Sigmoid colon (tissue), 4 donors: ENCODE measurements around the gene CRACR2A.

Source experiments
- EP300 ChIP-seq, 4 donors: sonication (generic); formaldehyde crosslinking; IDR thresholded peaks; one replicate each; pipeline ENCODE4 v1.6.1; 2017; ENCODE audit warnings: antibody characterized with exemption in 4 of 4
- TF ChIP-seq, protein P1 (sequence below), 4 experiments: fragments of 450-650 bp in 3 of 4; fragments of 200-600 bp in 1 of 4; IDR thresholded peaks; one replicate each; pipeline ENCODE4 v1.5.1; 2016 to 2019; ENCODE audit warnings: antibody characterized with exemption in 4 of 4, mild to moderate bottlenecking in 3 of 4, moderate library complexity in 2 of 4

DNA sequence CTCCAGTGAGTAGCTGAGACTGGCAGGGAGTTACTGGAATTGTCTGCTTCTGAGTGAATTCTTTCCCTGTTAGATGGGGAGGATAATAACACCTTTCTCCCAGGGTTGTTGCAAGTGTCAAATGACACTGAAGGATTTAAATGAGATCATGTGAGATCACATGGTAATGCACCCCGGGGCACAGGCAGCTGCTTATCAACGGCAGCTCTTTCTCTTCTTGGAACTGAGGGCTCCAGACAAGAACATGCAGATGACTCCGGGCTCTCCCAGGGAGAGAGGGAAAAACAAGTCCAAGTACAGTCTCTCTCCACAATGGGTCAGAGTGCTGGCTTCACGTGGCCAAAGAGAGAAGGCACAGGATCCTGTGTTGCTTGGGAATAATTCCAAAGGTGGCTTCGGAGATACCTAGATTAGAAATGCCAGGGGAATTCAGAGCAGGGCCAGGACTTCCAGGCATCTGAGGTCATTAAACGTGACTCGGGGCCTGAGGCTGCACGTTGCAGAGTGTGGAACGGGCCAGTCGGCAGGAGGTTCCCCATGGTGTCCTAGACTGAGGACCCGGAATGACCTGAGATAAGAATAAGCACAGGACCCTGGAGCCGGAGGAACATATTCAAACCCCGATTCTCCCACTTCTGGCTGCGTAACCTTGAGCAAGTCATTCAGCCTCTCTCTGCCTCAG is 152.7 kb downstream of the CRACR2A start:
- no peak for TF ChIP-seq EP300 (IDR thresholded peaks at IDR 0.05)
- TF ChIP-seq, protein P1, sequence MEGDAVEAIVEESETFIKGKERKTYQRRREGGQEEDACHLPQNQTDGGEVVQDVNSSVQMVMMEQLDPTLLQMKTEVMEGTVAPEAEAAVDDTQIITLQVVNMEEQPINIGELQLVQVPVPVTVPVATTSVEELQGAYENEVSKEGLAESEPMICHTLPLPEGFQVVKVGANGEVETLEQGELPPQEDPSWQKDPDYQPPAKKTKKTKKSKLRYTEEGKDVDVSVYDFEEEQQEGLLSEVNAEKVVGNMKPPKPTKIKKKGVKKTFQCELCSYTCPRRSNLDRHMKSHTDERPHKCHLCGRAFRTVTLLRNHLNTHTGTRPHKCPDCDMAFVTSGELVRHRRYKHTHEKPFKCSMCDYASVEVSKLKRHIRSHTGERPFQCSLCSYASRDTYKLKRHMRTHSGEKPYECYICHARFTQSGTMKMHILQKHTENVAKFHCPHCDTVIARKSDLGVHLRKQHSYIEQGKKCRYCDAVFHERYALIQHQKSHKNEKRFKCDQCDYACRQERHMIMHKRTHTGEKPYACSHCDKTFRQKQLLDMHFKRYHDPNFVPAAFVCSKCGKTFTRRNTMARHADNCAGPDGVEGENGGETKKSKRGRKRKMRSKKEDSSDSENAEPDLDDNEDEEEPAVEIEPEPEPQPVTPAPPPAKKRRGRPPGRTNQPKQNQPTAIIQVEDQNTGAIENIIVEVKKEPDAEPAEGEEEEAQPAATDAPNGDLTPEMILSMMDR (IDR thresholded peaks at IDR 0.05) = no peak
